Smooth muscle cell (in vitro differentiated cells): ENCODE measurements around the gene GPR68. TPM values are rescaled to one million over a fixed set of nuclear protein-coding genes. Genes with fewer than 3 reads are reported as not detected.
"Not testable (repeated sequence)": the region's sequence is repeated elsewhere in the genome, so short reads cannot be mapped to it uniquely, and the experiment has no call there.

Experiments used
- DNase-seq: peaks from one replicate; lab custom pipeline; 2025; ENCODE audit not compliant: unreplicated experiment; lab: John Stamatoyannopoulos, UW
- H2AFZ ChIP-seq: fragments of 200-600 bp; sonication (generic); 2 replicates; pipeline ENCODE4 v1.6.0; 2016; ENCODE audit warnings: antibody characterized with exemption, low read depth, mild to moderate bottlenecking
- H3F3A ChIP-seq: fragments of 200-600 bp; sonication (generic); 2 replicates; pipeline ENCODE4 v1.6.0; 2017; ENCODE audit warnings: antibody characterized with exemption, low read depth
- H3K27ac ChIP-seq: fragments of 200-600 bp; sonication (generic); 2 replicates; pipeline ENCODE4 v1.5.1; 2016; ENCODE audit warnings: low read depth, mild to moderate bottlenecking
- H3K27me3 ChIP-seq: fragments of 200-600 bp; sonication (generic); 2 replicates; pipeline ENCODE4 v1.6.1; 2016; ENCODE audit warnings: low read depth, mild to moderate bottlenecking
- H3K36me3 ChIP-seq: fragments of 200-600 bp; sonication (generic); 2 replicates; pipeline ENCODE4 v1.5.1; 2016; ENCODE audit warnings: low read depth
- H3K4me1 ChIP-seq: fragments of 200-600 bp; sonication (generic); 2 replicates; pipeline ENCODE4 v1.5.1; 2016; ENCODE audit warnings: low read depth
- H3K4me2 ChIP-seq: fragments of 200-600 bp; sonication (generic); 2 replicates; pipeline ENCODE4 v1.6.0; 2016; ENCODE audit warnings: mild to moderate bottlenecking
- H3K4me3 ChIP-seq: fragments of 200-600 bp; sonication (generic); 2 replicates; pipeline ENCODE4 v1.5.1; 2016; ENCODE audit warnings: mild to moderate bottlenecking
- H3K79me2 ChIP-seq: fragments of 200-600 bp; sonication (generic); 2 replicates; pipeline ENCODE4 v1.6.0; 2016; ENCODE audit warnings: low read depth, mild to moderate bottlenecking
- H3K9ac ChIP-seq: fragments of 200-600 bp; sonication (generic); 2 replicates; pipeline ENCODE4 v1.6.0; 2016; ENCODE audit warnings: low read depth
- H3K9me3 ChIP-seq: fragments of 200-600 bp; sonication (generic); replicated peaks from 2 replicates; pipeline ENCODE4 v1.5.1; 2016; ENCODE audit warnings: low read depth
- H4K20me1 ChIP-seq: fragments of 200-600 bp; sonication (generic); 2 replicates; pipeline ENCODE4 v1.6.0; 2016; ENCODE audit warnings: low read depth
- CTCF ChIP-seq: fragments of 200-600 bp; sonication (generic); IDR thresholded peaks from 2 replicates; pipeline ENCODE4 v1.5.1; 2017; ENCODE audit warnings: borderline replicate concordance, mild to moderate bottlenecking, antibody characterized with exemption; ENCODE audit not compliant: insufficient read depth, poor library complexity, severe bottlenecking
- WGBS: methylation state at CpG from one replicate; pipeline ENCODE4 v1.1.7; 2016; ENCODE audit warnings: low lambda C conversion rate; 5-methylcytosine and 5-hydroxymethylcytosine counted together
- polyA plus RNA-seq: library from polyadenylated mRNA; unstranded; fragments of >200 nt; fragmentation: Nextera tagmentation; extraction: Ambion mirVana; gene quantifications from 2 replicates; pipeline ENCODE4 v1.2.1, GENCODE V29; 2016
- total RNA-seq: library from RNA; depleted of rRNA; stranded (reverse); fragments of >200 nt; gene quantifications from 2 replicates; pipeline ENCODE4 v1.2.3, GENCODE V29; 2014

Gene GPR68
- total and polyA plus RNA-seq, 2 experiments from 2014 or later, result 3.2 to 4.4 TPM

- no peaks in the 10 kb centered on the region for H3K79me2 ChIP-seq
- no peak overlapping the region for H2AFZ ChIP-seq
- no peaks in the 10 kb centered on the region for H3K4me1 ChIP-seq
- H3K9ac ChIP-seq, result no peak overlapping the region
- no peaks in the 10 kb centered on the region for H3K36me3 ChIP-seq
- no peaks in the 10 kb centered on the region for H3F3A ChIP-seq
- no peak for DNase-seq
- no peak overlapping the region for H3K4me3 ChIP-seq
- peak overlapping the region; percentile 28 for H3K27ac ChIP-seq
- no peaks in the 10 kb centered on the region for H3K9me3 ChIP-seq
- 60% methylated on average over 14 of the region's 14 CpGs for WGBS
- H3K4me2 ChIP-seq, result no peak overlapping the region
- no peaks in the 10 kb centered on the region for H4K20me1 ChIP-seq
- no peak for TF ChIP-seq CTCF
- no peaks in the 10 kb centered on the region for H3K27me3 ChIP-seq
Observed at GRCh38 chr14:91228112-91229004, 16.1 kb downstream of the GPR68 start.

- H3K27me3 ChIP-seq, result no peaks in the 10 kb centered on the region
- WGBS, result 58% methylated on average over 7 of the region's 7 CpGs
- no peak overlapping the region for H3K27ac ChIP-seq
- no peaks in the 10 kb centered on the region for H3K79me2 ChIP-seq
- H3K36me3 ChIP-seq, result no peaks in the 10 kb centered on the region
- H3K4me3 ChIP-seq, result no peak overlapping the region
- H3K9ac ChIP-seq, result no peak overlapping the region
- TF ChIP-seq CTCF, result no peak
- no peaks in the 10 kb centered on the region for H3K4me1 ChIP-seq
- H2AFZ ChIP-seq, result no peak overlapping the region
- H3F3A ChIP-seq, result no peaks in the 10 kb centered on the region
- no peak overlapping the region for H3K4me2 ChIP-seq
- H4K20me1 ChIP-seq, result no peaks in the 10 kb centered on the region
- no peak for DNase-seq
- H3K9me3 ChIP-seq, result no peaks in the 10 kb centered on the region
Observed at GRCh38 chr14:91227183-91227628, 17.3 kb downstream of the GPR68 start.

- DNase-seq, H3K36me3 ChIP-seq, H4K20me1 ChIP-seq, H3K27ac ChIP-seq, H2AFZ ChIP-seq, H3F3A ChIP-seq, H3K9me3 ChIP-seq, H3K4me2 ChIP-seq, H3K9ac ChIP-seq, H3K4me1 ChIP-seq, H3K79me2 ChIP-seq, H3K27me3 ChIP-seq, H3K4me3 ChIP-seq: not testable (repeated sequence)
- WGBS, result 93% methylated on average over 4 of the region's 4 CpGs
Observed at GRCh38 chr14:91226360-91226759, 18.1 kb downstream of the GPR68 start.

- no peak overlapping the region for H2AFZ ChIP-seq
- H3K36me3 ChIP-seq, result no peaks in the 10 kb centered on the region
- no peak overlapping the region for H3K27ac ChIP-seq
- H3K4me1 ChIP-seq, result no peaks in the 10 kb centered on the region
- no peak overlapping the region for H3K4me2 ChIP-seq
- no peaks in the 10 kb centered on the region for H3F3A ChIP-seq
- no peak overlapping the region for H3K4me3 ChIP-seq
- DNase-seq, result no peak
- no peak for TF ChIP-seq CTCF
- no peak overlapping the region for H3K9ac ChIP-seq
- H3K9me3 ChIP-seq, result no peaks in the 10 kb centered on the region
- 74% methylated on average over 7 of the region's 7 CpGs for WGBS
- H4K20me1 ChIP-seq, result no peaks in the 10 kb centered on the region
- no peaks in the 10 kb centered on the region for H3K79me2 ChIP-seq
- H3K27me3 ChIP-seq, result no peaks in the 10 kb centered on the region
Observed at GRCh38 chr14:91225025-91225424, 19.5 kb downstream of the GPR68 start.
